Fibroblast of the aortic adventitia (primary cell): ENCODE data around the gene WSCD2. TPM values are rescaled to one million over a fixed set of nuclear protein-coding genes. Genes with fewer than 3 reads are reported as not detected.

Source experiments
- DNase-seq: peaks from one replicate; pipeline ENCODE4 v3.0.0-alpha.2; 2010; ENCODE audit warnings: low read depth
- H3K4me3 ChIP-seq: 2 replicates; pipeline ENCODE4 v1.5.1; 2011; ENCODE audit warnings: low read depth, mild to moderate bottlenecking, control low read depth, low read length, moderate library complexity
- total RNA-seq: library from RNA; depleted of rRNA; stranded (reverse); fragments of >200 nt; gene quantifications from 2 replicates; pipeline ENCODE4 v1.2.3, GENCODE V29; 2012; ENCODE audit warnings: low replicate concordance
- TF ChIP-seq, protein P1 (sequence below): IDR thresholded peaks from 2 replicates; pipeline ENCODE4 v1.5.1; 2011; ENCODE audit warnings: mild to moderate bottlenecking, low read length, control low read depth, inconsistent platforms; ENCODE audit not compliant: insufficient read depth

The WSCD2 gene
- total RNA-seq, 1 donor: not detected

DNA sequence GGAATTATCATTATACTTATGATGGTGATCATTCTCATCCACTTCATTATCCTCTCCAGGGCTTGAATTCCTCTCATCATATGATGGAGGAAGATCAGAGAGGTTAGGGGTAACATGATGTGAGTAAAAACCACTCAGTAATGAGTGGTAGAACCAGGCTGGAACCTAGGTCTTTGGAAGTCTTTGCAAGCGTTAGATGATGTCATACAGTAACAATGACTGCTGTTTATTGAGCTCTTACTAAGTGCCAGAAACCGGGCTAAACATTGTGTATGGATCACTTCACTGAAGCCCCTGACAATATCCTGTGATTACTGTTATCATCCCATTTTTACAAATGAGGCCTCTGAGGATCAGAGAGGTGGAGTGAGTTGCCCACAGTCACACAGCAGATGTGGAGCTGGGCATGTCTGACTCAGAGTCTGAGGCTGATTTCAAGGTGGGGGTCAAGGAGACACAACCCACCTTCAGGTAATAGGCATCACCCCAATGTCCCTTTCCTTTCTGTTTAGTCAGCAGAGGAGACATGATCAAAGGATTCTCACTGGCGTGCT is 19.5 kb downstream of the WSCD2 start:
- H3K4me3 ChIP-seq: no peak overlapping the region
- TF ChIP-seq, protein P1, sequence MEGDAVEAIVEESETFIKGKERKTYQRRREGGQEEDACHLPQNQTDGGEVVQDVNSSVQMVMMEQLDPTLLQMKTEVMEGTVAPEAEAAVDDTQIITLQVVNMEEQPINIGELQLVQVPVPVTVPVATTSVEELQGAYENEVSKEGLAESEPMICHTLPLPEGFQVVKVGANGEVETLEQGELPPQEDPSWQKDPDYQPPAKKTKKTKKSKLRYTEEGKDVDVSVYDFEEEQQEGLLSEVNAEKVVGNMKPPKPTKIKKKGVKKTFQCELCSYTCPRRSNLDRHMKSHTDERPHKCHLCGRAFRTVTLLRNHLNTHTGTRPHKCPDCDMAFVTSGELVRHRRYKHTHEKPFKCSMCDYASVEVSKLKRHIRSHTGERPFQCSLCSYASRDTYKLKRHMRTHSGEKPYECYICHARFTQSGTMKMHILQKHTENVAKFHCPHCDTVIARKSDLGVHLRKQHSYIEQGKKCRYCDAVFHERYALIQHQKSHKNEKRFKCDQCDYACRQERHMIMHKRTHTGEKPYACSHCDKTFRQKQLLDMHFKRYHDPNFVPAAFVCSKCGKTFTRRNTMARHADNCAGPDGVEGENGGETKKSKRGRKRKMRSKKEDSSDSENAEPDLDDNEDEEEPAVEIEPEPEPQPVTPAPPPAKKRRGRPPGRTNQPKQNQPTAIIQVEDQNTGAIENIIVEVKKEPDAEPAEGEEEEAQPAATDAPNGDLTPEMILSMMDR: no peak
- DNase-seq: no peak

DNA sequence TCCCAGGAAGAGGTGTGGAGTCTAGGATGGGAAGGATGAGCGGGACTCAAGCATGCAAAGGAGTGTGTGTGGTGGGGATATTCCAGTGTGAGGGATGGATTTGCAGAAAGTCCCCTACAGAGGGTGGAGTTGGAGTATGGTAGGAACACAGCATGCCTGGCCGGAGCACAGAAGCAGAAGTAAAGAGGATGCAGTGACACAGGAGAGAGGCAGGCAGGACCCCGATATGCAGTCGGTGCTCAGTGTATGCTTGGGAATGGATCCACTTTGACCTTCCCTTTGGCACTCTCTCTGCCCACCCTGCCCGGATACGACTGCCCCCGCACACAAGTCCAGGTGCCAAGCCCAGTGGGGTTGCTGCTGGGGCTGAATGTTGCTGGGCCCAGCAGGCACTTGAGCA is 21.3 kb downstream of the WSCD2 start:
- TF ChIP-seq, protein P1: no peak

DNA sequence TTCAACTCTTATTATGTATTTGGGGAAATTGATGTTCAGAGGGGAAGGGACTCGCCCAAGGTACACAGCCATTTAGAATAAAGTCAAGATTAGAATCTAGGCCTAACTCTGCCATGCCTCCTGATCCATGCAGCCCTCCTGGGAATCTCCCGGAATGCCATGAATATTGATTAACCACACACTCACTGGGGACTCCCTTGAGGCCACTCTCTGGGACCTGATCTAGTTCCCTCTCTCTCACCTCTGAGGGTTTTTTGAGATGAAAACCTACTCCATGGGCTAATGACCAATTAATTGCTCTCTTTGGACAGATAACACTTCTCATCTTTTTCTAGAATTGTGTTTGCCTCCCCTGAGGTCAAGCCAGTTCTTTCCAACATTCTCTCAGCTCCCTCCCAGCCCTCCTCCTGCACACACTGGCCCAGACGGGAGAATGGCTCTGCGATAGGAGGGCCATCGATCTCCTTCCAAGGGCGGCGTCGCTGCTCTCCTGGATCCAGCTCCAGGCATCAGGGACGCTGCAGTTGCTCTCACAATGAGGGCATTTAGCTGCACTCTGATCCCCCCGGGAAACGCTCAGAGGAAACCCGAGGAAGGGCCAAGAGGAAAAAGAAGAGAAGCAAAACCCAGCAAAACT is 22.6 kb downstream of the WSCD2 start:
- TF ChIP-seq, protein P1: no peak

More for the DNA sequence above, 21.3 kb downstream of the WSCD2 start:
- DNase-seq: no peak
- H3K4me3 ChIP-seq: no peak overlapping the region

DNA sequence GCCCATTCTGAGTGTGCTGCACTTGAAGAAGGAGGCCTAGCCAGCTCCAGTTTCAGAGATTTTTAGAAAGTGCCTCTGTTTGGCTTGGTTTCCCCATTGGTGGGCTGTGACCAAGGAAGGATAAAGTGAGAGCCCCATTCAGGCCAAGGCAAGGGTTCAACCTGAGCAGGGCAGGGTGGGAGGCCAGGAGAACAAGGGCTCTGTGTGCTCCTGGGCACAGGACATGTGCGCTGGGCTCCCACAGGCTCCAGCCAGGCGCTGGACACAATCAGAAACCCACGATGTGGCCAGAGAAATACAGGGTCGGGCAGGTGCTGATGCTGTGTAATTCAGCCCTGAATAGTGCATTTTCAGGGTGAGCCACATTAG is 23.1 kb downstream of the WSCD2 start:
- no peak for DNase-seq
- H3K4me3 ChIP-seq: no peak overlapping the region
- TF ChIP-seq, protein P1: no peak

More for the DNA sequence above, 22.6 kb downstream of the WSCD2 start:
- DNase-seq: no peak
- H3K4me3 ChIP-seq: no peak overlapping the region

DNA sequence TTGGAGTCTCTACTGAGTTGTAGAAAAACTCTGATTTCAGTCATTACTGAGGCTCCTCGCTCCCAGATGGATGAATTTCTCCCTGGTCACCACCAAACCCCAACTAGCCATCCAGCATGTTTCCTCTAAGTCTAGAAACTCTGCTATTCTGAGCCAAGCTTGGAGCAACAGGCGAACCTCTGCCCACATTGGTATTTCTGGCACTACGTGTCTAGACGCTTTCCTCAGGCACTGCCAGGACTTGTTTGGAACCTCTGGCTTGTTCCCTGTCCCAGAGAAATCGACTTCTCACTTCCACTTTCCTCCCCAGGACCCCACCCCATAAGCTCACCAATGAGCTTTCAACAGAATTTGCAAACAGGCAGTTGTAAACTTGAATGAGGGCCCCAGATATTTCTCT is 27.6 kb downstream of the WSCD2 start:
- TF ChIP-seq, protein P1: no peak
- no peak for DNase-seq
- no peak overlapping the region for H3K4me3 ChIP-seq

DNA sequence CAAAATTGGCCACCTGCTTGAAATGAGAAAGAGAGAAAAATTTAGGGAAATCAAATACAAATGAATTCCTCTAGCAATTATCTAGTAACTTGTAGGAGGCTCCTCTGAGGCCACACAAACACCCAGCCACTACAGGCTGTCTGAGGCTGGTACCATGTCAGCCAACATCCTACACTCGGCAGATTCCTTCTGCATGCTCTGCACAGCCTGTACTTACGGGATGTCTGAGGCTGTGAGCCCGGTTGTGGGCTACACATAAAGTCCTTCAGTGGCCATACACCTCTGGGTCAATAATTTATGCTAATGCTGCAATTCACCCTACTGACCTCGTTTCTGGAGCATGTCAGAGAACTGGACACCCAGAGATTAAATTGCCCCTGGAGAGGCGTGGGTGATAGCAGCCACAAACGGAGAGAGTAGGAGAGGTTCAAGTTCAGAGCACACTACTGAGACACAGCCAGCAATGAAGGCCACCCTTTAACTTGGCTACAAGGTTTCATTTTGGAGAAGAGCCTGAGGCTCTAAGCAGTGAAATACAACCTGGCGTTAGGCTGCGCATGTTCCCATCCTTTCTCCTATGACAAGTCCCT is 28.9 kb downstream of the WSCD2 start:
- no peak for DNase-seq
- TF ChIP-seq, protein P1: no peak
- H3K4me3 ChIP-seq: no peak overlapping the region
